Measurements from ENCODE around the gene ACTR3C.

ACTR3C gene

DNA sequence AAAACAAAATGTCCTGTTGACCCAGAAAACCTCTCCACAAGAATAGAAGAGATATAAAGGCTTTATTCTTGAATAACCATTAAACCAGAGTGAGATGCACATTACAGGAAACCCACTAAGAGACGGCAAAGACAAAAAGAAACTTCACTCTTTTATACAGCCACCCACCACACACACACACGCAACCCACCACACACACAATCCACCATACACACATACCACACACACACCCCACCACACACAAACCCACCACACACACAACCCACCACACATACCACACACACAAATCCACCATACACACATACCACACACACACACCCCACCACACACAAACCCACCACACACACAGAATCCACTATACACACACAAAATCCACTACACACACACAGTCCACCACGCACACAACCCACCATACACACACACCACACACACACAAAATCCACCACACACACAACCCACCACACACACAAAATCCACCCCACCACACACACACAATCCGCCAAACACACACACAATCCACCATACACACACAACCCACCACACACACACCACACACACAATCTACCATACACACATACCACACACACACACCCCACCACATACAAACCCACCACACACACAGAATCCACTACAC is 35.8 kb upstream of the ACTR3C start:
- no peak for DNase-seq

DNA sequence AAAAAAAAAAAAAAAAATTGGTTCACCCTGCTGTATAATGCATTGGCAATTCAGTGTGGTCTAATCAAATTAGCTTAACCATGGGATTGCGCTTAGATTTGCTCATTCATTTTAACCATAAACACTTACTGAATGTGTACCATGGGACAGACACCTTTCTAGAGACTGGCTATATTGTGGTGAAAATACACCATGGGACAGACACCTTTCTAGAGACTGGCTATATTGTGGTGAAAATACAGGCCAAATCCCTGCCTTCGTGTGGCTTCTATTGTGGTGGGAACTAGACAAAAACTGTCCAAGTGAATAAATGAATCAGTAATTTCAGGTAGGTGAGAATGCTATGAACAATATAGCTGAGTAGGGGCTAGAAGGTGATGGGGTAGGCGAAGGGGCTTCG is 35.1 kb upstream of the ACTR3C start:
- no peak for DNase-seq

DNA sequence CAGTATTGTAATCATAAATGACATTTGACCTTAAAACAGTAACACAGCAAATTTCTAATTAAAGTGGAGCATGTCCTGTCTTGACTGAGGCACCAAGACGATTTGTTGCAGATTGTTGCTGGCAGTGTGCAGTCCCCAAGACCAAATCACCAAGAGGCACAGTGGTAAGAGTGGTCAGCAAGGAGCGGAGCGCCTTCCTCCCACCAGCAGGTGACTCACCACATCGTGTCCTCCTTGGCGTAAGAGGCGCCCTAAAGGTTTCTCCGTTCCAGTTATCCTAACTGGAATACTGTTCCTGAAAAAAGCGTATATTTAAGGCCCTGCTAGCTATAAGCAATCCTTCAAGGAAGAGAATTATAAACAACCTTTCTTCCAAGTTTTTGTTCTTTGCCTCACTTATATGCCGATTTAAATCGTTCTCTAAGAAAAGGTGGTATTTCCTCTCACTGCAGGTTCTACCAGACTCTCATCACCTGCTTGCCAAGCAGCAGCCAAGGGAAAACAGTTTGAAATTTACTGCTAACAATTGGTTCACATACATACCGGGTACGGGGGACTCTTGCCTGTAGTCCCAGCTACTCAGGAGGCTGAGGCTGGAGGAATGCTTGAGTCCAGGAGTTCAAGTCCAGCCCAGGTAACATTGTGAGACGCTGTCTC is 34.6 kb upstream of the ACTR3C start:
- no peak for DNase-seq

DNA sequence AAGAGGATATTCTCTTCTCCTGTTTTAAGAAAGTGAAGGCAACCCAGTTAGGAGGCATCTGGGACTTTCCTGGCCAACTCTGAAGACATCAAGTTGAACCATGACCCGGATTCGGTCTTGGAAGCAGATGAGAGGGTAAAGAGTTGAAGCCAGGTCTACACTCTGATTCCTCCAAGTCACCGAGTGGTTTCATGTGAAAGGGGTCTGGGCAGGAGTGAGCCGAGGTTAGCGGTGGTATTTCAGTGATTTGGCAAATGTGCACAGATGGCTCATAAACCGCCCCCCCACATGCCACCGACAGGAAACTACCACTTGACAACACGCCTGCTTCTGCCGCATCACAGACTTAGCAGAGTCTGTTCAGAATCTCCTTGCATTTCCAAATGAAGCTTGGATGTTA is 33.9 kb upstream of the ACTR3C start:
- DNase-seq, result peak; percentile 66

DNA sequence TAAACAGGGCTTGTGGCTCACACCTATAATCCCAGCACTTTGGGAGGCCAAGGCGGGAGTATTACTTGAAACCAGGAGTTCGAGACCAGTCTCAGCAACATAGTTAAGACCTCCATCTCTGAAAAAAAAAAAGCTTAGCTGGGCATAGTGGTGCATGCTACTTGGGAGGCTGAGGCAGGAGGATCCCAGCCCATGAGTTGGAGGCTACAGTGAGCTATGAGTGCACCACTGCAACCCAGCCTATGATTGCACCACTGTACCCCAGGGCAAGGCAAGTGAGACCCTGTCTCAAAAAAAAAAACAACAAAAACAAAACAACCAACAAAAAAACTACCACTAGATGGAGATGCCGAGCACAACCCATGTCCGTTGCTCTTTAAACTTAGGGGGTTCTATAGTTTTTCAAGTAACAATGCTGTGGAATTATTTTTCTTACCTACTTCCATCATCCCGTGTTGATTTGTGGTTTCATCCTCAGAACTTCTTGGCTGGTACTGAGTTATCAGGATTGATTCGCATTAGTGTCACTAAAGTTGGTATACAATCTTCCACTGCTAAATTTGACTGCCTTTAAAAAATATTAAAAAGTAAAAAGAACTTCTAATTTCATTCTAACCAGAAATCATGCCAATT is 33.0 kb upstream of the ACTR3C start:
- peak; percentile 22 for DNase-seq

DNA sequence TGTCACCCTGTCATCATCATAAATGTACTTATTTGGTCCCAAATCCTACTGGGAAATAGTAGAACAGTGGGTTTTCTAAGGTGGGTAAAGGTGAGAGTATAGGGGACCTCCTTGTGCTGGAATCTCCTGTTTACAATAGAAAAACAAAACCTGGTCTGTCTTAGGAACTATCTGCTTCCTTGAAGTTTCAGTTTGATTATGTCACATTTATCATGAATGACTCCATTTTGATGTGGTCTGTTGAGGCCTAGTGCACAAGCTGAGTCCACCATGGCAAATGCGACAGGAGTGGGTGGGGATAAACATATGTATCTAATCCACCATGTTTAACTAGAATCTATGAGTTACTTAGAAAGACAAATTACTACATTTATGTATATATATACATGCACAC is 32.3 kb upstream of the ACTR3C start:
- DNase-seq, result no peak

DNA sequence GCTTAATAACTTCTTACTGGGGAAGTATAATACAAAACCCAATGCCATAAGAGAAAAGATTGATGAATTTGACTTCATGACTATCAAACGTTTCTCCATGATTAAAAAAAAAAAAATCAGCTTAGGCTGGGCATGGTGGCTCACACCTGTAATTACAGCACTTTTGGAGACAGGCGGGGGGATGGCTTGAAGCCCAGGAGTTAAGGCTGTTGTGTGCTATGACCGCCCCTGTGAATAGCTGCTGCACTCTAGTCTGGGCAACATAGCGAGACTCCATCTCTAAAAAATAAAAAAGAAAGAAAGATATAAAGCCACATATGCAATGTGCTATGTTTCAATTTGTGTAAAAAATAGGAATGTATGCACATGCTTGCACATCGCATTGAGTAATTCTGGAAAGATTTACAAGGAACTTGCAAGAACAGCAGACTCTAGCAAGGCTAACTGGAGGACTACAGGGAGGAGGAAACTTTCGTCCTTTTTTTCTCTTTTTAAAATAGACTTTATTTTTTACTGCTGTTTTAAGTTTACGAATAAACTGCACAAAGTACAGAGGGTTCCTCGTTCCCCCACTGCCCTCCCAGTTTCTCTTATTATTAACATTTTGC is 28.3 kb upstream of the ACTR3C start:
- no peak for DNase-seq

DNA sequence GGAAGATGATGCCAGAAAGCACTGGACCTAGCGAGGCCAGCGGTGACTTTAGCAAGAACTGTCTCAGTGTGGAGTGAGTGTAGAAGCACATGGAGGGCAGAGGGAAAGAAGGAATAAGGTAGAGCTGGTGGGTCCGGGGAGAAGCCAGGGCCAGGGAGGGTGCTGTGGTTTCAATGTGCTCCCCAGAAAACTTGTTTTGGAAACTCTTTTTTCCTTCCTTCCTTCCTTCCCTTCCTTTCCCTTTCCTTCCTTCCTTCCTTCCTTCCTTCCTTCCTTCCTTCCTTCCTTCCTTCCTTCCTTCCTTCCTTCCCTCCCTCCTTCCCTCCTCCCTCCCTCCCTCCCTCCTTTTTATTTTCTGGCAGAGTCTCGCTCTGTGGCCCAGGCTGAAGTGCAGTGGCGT is 23.6 kb upstream of the ACTR3C start:
- DNase-seq, result no peak

DNA sequence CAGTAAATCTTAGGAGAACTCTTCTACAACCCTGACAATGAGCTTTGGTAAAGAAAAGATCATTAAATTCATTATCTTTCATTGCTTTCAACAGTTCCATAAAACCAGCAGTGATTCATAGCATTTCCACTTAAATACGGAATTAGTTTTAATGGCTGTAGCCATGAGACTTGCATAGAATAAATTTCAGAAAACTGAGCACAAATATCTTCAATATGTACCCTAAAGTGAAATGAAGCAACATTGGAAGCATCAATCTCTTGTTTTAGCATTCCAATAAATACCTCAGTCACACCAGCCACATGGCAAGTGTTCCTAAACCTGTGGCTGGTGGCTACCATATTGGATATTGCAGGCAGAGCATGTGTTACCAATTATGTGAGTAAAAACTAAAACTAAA is 21.7 kb upstream of the ACTR3C start:
- DNase-seq, result no peak

DNA sequence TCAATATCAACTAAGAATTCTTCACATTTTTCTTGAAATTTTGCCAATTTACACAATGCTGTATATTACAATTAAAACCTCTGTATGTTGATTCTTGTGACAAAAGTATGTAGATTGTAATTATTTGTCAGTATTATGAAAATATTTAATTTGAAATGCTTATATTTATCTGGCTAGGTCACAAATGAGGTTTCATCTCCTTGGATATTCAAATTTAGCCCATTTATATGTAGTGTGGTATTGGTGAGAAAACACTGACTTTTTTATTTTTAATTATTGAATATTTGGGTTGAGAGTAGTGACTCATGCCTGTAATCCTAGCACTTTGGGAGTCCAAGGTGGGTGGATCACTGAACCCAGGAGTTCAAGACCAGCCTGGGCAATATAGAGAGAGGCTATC is 21.0 kb upstream of the ACTR3C start:
- DNase-seq, result no peak

DNA sequence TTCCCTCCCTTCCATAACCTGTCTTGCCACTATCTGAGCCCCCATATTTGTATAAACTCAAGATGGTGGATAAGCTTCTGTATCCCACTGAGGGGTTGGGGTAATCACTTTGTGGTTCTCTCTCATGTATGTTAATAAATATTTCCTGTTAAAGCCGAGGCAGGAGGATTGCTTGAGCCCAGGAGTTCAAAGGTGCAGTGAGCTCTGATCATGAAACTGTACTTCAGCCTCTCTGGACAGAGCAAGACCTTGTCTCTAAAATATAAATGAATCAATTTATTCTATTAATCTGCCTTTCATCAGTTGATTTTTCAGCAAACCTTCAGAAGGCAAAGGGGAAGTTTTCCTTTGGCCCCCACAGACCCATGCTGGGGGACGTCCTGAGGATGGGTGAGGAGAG is 19.9 kb upstream of the ACTR3C start:
- DNase-seq, result no peak

DNA sequence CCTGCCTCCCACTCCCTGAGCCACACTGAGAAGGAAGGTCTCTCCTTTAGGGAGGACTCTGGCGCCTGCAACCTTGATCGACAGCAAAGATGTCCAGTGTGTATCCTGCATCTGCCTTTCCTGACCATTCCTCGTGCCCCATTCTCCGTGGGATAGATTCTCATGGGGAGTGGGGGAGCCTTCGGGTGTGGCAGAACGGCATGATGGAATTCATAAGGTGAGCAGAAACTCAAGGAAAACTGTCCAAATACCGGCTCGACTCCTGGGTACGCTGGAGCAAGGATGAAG is 18.7 kb upstream of the ACTR3C start:
- no peak for DNase-seq

DNA sequence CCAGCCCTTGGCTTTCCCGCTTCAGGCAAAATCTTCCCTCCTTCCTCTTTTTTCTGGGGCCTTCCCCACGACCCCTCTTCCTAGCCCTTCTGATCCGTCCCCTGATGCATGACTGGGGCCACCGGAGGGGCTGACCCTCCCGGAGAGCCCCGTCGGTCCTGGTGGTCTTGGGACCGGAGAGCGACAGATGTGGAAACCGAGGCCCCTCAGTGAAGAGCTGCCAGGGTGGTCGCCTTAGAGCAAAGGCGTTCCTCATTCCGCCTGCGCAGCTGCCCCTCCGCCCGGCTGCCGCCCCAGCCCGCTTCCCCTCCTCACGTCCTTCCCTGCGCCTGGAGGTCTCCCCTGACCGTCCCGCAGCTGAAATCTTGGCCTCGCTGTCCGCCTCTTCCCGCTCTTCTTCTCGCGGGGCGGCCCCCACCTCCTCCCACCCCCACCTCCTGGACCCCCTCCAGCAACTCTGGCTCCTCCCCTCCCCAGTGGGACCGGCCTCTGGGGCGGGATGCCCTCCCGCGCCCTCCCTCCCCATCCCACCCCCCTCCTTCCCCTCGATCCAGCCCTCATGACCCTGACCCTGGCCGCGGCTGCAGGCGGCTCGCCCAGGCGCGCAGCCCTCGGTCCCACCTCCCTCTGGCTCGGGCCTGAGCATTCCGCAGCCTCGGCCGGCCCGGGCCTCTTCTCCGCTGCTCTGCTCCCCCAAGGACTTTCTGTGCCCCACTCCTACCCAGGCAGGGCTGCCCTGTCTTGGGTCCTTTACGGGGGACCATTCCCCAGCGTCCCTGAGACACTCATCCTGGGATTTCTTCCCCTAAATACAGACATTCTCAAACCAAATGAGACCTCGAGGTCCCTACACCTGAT is 18.1 kb upstream of the ACTR3C start, which contains the start of gene RARRES2:
Gene RARRES2, minus strand, starts transcription at position 367 of the 858 bp plus-strand sequence. CDS start 1,020 bp downstream, outside the sequence.
- DNase-seq, result no peak

DNA sequence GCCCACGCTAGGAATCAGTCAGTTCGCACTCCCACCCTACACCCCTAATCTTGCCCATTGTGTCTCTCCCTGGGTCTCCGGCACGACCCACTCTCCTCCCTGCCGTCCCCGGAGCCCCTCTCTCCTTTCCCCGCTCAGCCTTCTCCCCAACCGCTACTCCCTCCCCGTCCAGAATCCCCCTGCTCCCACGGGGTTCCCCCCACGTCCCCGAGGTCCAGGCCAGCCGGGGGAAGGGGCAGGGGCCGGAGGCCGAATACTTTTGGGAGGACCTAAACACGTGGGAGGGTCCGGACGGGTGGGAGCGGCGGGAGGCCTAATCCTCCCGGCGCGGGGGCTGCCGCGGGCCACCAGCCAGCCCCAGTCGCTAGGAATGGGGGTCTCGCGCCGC is 17.5 kb upstream of the ACTR3C start:
- no peak for DNase-seq

DNA sequence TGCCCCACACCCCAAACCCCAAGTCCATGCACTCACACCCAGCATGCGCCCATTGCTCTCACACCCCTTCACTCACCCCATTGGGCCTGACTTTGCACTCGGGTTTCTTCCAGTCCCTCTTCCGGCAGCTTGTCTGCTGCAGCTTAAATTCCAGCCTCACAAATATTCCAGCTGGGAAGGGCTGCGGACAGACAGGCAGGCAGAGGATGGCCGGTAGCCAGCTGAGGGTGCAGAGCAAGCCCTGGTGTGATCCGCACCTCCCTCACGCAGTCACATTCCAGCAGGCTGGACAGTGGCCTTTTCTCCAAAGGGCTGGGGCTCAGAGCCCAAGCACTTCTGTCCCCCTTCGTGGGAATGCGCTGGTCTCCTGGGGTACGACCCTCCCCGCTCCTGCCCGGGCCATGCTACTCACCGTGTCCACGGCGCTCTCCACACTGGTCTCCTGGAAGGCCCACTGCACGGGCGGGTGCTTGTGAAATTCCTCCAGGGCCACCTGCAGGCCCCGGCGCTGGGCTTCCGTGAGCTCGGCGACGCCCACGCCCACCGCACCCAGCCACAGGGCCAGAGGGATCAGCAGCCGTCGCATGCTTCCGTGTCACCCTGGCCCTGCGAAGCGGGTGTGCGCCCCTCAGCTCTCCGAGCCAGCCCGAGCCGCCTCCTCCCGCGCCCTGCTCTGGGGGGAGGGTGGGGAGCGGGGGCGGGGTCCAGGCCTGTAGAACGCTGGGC is 16.8 kb upstream of the ACTR3C start:
- DNase-seq, result no peak

DNA sequence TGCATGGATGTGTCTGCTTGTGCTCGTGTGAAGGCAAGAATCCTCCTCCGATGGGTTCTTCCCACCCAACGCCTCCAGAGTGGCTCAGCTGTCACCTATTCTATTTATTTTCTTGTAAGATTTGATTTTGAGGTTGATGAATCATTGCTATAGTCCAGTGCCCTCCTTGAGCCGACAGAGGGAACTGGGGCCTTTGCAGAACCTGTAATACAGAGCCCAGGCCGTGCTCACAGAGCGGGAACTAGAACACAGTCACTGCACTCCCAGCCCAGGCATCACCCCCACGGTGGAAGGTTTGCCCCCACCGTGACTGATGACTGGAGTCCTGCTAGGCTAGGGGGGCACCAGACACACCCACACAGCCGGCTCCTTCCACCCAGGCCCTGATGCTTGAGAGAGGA is 16.1 kb upstream of the ACTR3C start:
- no peak for DNase-seq

DNA sequence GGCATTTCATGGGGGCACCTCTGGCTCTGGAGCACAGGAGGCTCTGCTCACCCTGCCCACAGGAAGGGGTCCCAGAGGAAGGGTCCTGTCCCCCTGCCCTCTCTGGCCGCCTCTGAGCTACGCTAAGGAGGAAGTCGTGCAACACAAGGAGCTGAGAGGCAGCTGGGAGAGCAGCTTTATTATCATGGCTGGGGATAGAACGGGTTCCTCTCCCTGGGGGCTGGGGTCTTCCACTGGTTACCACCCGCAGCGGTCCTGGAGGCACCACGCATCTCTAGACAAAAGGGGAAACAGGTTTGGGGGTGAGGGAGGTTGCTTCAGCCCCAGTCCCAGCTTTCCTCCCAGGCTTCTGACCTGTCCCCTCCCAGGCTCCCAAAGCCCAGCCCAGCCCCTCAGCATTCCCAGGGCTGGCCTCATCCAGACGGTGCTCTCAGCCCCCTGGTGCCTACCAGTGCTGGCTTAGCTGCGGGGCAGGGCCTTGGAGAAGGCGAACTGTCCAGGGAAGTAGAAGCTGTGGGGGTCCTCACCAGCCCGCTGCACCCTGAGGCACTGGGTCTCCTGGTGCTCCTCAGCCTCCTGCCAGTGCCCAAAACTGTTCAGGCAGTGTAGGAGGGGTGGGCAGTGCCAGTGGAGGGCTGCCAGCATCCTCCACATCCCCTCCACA is 15.0 kb upstream of the ACTR3C start:
- DNase-seq, result no peak

DNA sequence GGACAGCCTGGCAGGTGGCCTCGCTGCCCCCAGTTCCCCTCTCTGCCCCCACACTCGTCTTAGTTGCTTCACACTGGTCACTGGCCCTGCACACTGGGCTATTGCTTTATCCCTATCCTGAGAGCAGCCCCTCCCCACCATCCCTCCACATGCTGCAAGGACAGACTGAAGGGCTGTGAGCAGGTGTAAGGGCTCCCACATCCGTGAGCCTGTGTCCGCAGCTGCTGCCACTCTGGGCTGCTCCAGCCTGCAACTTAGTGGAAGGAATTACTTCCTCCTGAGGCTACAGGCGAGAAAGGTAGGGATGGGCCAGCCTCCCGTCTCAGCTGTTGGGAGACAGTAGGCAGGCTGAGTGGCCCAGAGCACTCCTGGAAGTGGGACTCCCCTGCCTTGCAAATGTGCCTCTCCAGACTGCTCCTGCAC is 14.3 kb upstream of the ACTR3C start:
- no peak for DNase-seq

DNA sequence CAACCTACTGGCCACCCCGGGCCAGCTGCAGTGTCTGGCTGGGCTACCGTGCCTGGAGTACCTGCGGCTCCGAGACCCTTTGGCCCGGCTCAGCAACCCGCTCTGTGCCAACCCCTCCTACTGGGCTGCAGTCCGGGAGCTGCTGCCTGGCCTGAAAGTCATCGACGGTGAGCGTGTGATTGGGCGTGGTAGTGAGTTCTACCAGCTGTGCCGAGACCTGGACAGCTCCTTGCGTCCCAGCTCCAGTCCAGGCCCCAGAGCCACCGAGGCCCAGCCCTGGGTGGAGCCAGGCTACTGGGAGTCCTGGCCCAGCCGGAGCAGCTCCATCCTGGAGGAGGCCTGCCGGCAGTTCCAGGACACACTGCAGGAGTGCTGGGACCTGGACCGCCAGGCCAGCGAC is 13.8 kb upstream of the ACTR3C start:
- no peak for DNase-seq

DNA sequence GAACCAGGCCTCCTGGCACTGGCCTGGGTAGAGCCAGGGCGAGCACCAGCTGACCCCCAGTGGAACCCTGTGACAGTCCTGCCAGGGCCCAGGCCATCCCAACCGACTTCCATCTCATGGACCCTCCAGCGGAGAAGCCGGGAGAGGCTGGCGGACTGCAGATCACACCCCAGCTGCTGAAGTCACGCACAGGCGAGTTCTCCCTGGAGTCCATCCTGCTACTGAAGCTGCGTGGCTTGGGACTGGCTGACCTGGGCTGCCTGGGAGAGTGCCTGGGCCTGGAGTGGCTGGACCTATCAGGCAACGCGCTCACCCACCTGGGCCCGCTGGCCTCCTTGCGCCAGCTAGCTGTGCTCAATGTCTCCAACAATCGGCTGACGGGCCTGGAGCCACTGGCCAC is 13.4 kb upstream of the ACTR3C start:
- DNase-seq, result no peak

DNA sequence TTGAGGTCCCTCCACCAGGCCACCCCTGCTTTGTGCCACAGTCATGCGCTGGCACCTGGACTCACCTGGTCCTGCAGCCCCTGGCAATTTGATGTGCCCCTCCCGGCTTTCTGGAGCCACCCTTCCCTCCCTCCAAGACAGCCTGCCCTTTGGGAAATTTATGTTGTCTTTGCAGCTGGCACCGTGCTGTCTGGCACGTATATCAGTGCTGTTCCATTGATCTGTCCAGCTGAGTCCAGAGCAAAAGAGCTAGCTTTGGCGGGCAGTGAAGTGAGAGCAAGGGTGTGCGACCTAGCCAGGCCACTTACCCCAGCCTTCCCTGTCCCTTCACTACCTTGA is 12.4 kb upstream of the ACTR3C start:
- DNase-seq, result no peak

DNA sequence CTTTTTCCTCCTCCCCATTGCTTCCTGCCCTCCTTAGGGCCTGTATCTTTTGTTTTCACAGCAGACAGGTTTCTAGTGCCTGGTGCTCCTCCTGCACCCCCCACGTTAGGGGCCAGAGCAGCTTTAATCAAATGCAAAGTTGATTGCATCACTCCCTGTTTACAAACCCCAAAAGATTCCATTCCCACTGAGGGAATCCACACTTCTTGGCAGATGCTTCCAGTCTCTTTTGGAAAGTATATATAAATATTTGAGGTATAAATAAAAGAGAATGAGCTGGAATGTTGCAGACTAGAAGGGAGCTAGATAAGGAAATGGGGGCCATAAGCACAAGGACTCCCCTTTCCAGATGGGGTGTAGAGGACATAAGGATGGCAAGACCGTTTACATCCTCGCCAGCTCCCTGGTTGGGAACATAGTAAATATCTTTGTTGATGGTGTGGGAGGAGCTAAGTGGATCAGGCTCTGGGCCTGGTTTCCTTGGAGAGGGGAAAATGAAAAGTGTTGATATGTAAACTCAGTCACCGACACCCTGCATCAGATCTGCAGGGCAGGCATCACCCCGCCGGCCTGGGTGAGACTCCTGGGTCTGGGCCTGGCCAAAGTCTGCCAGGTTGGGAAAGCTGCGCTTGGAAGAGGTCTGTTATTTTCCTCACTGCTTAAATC is 11.9 kb upstream of the ACTR3C start:
- DNase-seq, result no peak

Data from stimulated activated CD4-positive, alpha-beta T cell treated with anti-CD3 and anti-CD28 coated beads, Interleukin-4, amount 100 ng/mL, for 24 hours (primary cell).